T-helper 2 cell treated with Interferon-gamma antibody and Interleukin-4, amounts not matched to agents 5 μg/mL and 100 μg/mL, for 36 hours (primary cell): ENCODE data around the gene ARHGAP10.
A peak's percentile ranks its signal among the peaks of the same experiment; 100 is the strongest.

Source experiments
- DNase-seq: peaks from one replicate; pipeline ENCODE4 v3.0.0; 2021; ENCODE audit warnings: low spot score
- H3K27ac Mint-ChIP-seq: one replicate; pipeline ENCODE4 v1.8.0; 2021; ENCODE audit warnings: mild to moderate bottlenecking, mixed read lengths
- H3K27me3 Mint-ChIP-seq: one replicate; pipeline ENCODE4 v1.8.0; 2021; ENCODE audit warnings: low read depth, mixed read lengths
- H3K36me3 Mint-ChIP-seq: one replicate; pipeline ENCODE4 v1.8.0; 2021; ENCODE audit warnings: low read depth, mixed read lengths
- H3K4me1 Mint-ChIP-seq: one replicate; pipeline ENCODE4 v1.8.0; 2021; ENCODE audit warnings: low read depth, mixed read lengths
- H3K4me3 Mint-ChIP-seq: one replicate; pipeline ENCODE4 v1.8.0; 2022; ENCODE audit warnings: mild to moderate bottlenecking, moderate library complexity, mixed read lengths
- H3K9me3 Mint-ChIP-seq: one replicate; pipeline ENCODE4 v1.8.0; 2021; ENCODE audit warnings: mixed read lengths

ARHGAP10 gene

GRCh38 chr4:148057984-148058859 lies 326.3 kb downstream of the ARHGAP10 start:
- Mint-ChIP-seq H3K4me3 (no peak overlapping the region), H3K27me3 (no peaks in the 10 kb centered on the region), H3K36me3 (peaks cover 16% of the 10 kb centered on the region), H3K9me3 (no peaks in the 10 kb centered on the region), H3K4me1 (peaks cover 66% of the 10 kb centered on the region), H3K27ac (no peak overlapping the region)
- DNase-seq: no peak

DNA sequence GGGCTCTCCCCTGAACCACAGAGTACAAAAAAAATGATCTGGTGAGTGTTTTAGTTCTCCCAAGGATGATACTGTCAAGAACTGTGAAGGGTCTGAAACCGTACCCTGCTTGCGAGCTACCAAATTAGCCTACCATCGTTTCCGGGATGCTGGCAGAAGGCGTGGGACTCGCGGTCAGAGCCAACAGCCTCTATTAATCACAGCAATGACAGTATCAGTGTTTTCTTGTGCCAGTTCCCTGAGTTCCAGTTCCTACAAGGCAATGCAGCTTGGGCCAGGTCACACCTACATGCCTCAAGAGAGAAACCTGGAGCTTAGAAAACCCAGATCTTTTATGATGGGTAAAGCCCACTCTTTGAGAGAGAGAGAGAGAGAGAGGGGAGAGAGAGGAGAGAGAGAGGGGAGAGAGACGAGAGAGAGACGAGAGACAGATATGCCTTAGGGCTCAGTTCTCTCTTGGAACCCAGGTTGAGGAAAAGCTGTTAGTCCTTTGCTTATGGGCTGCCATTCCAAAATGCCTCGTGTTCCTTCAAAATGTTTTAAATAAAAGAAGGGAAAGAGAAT lies 327.8 kb downstream of the ARHGAP10 start:
- H3K27ac Mint-ChIP-seq: peak overlapping the region; percentile 64
- H3K4me3 Mint-ChIP-seq: peak overlapping the region; percentile 71
- DNase-seq: no peak
- no peaks in the 10 kb centered on the region for H3K9me3 Mint-ChIP-seq
- H3K27me3 Mint-ChIP-seq: no peaks in the 10 kb centered on the region
- peaks cover 14% of the 10 kb centered on the region for H3K36me3 Mint-ChIP-seq
- peaks cover 52% of the 10 kb centered on the region for H3K4me1 Mint-ChIP-seq

- Mint-ChIP-seq H3K4me3 (peak overlapping the region; percentile 84), H3K27me3 (no peaks in the 10 kb centered on the region), H3K4me1 (peaks cover 48% of the 10 kb centered on the region), H3K27ac (peak overlapping the region; percentile 89), H3K9me3 (no peaks in the 10 kb centered on the region), H3K36me3 (peaks cover 16% of the 10 kb centered on the region)
- DNase-seq: no peak
These were observed 328.6 kb downstream of the ARHGAP10 start for GRCh38 chr4:148060264-148061140.

GRCh38 chr4:148061141-148061481 lies 329.2 kb downstream of the ARHGAP10 start:
- peak overlapping the region; percentile 89 for H3K27ac Mint-ChIP-seq
- H3K9me3 Mint-ChIP-seq: no peaks in the 10 kb centered on the region
- H3K36me3 Mint-ChIP-seq: peaks cover 16% of the 10 kb centered on the region
- H3K4me3 Mint-ChIP-seq: peak overlapping the region; percentile 84
- no peak for DNase-seq
- H3K4me1 Mint-ChIP-seq: peaks cover 45% of the 10 kb centered on the region
- H3K27me3 Mint-ChIP-seq: no peaks in the 10 kb centered on the region

GRCh38 chr4:148061795-148062194 lies 329.9 kb downstream of the ARHGAP10 start:
- peak overlapping the region; percentile 11 for H3K27ac Mint-ChIP-seq
- no peak for DNase-seq
- H3K4me3 Mint-ChIP-seq: no peak overlapping the region
- H3K27me3 Mint-ChIP-seq: no peaks in the 10 kb centered on the region
- peaks cover 14% of the 10 kb centered on the region for H3K36me3 Mint-ChIP-seq
- no peaks in the 10 kb centered on the region for H3K9me3 Mint-ChIP-seq
- H3K4me1 Mint-ChIP-seq: peaks cover 41% of the 10 kb centered on the region

DNA sequence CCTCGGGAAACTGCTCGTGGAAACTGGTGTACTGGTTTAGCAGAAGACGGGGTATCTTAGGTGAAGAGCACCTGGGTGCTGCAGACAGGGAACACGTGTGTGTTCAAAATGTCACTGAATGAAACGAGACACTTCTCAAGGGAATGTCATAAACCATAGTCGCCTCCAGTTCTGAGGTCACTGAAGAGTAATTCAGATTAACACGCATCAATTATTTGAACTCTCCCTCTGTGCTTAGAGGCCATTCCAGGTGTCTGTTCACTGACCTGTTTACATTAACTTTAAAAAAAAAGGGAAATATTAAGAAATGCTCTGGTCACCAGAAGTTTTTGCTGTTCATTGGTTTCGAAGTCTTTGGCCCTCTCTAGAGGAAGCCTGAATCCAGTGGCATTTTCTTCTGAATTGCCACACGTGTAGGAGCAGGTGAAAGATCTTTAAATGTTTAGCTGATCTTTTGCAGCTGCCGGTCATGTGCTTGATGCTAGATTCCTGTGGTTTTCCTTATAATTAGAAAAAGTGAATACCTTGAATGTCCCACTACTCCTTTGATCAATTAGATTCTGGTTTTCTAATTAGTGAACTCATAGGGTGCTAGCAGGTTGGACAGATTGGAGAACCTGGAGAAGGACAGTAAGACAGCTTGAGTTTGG lies 330.5 kb downstream of the ARHGAP10 start:
- Mint-ChIP-seq H3K27me3 (no peaks in the 10 kb centered on the region), H3K36me3 (peaks cover 14% of the 10 kb centered on the region), H3K4me3 (no peak overlapping the region), H3K4me1 (peaks cover 36% of the 10 kb centered on the region), H3K27ac (no peak overlapping the region), H3K9me3 (no peaks in the 10 kb centered on the region)
- no peak for DNase-seq

DNA sequence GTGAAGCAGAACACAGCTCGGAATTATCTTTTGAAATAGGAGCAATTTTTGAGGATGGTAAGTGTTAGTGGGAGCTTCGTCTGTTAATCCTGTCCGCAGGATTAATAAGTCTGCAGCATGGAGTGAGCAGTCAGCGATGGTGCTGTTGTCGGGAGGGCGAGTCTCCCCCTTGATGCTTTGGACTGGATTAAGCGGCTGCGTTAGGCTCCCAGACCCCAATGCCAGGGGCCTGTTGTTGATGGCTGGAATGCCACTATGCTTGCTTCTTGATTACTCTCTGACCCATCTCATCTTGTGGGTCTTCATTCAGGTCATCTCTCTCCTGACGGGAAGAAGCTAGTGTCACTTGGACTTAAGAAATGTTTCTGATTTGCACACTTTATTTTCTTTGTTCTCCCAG lies 332.6 kb downstream of the ARHGAP10 start:
- Mint-ChIP-seq H3K4me3 (no peak overlapping the region), H3K4me1 (peaks cover 21% of the 10 kb centered on the region), H3K27me3 (no peaks in the 10 kb centered on the region), H3K27ac (no peak overlapping the region), H3K36me3 (peaks cover 14% of the 10 kb centered on the region), H3K9me3 (no peaks in the 10 kb centered on the region)
- DNase-seq: no peak

- Mint-ChIP-seq H3K36me3 (peaks cover 11% of the 10 kb centered on the region), H3K27ac (peak overlapping the region; percentile 31), H3K4me1 (peaks cover 16% of the 10 kb centered on the region), H3K9me3 (no peaks in the 10 kb centered on the region), H3K27me3 (no peaks in the 10 kb centered on the region), H3K4me3 (no peak overlapping the region)
- no peak for DNase-seq
These were observed 333.2 kb downstream of the ARHGAP10 start for GRCh38 chr4:148065075-148065474.

DNA sequence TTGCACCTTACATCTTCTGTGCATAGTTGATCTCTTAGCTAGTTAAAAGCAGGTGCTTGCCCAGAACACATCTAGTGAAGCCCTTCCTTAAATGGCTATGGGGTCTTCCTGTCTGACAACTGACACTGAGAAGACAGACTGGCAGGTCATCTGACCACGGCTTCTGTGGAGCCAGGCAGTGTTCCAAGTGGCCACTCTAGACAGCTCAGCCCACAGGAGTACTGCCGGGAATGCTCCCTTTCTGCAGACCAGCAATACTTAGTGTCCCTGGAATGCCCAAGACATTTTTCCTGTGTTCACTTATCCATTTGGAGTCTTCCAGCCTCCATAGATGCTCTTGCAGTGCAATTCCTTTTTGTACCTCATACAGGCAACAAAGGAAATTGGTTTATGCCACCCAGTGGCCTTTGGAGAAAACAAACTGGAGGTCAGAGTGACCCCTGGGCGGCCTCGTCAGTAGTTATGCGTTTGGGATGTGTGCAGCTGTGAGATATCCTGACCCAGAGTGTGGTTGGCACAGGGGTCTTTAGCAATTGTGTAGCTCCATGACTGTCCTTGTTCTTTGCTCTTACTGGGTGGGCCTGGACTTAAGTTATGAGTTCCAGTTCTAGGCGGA lies 335.5 kb downstream of the ARHGAP10 start:
- Mint-ChIP-seq H3K27ac (no peak overlapping the region), H3K9me3 (no peaks in the 10 kb centered on the region), H3K36me3 (peaks cover 14% of the 10 kb centered on the region), H3K4me3 (no peak overlapping the region), H3K4me1 (no peaks in the 10 kb centered on the region), H3K27me3 (no peaks in the 10 kb centered on the region)
- no peak for DNase-seq

- Mint-ChIP-seq H3K36me3 (peaks cover 23% of the 10 kb centered on the region), H3K27me3 (no peaks in the 10 kb centered on the region), H3K4me1 (no peaks in the 10 kb centered on the region), H3K9me3 (peaks cover 3% of the 10 kb centered on the region), H3K4me3 (no peak overlapping the region), H3K27ac (no peak overlapping the region)
- no peak for DNase-seq
These were observed 336.4 kb downstream of the ARHGAP10 start for GRCh38 chr4:148068065-148068911.

- peaks cover 13% of the 10 kb centered on the region for H3K9me3 Mint-ChIP-seq
- DNase-seq: no peak
- no peaks in the 10 kb centered on the region for H3K27me3 Mint-ChIP-seq
- H3K36me3 Mint-ChIP-seq: peaks cover 29% of the 10 kb centered on the region
- no peak overlapping the region for H3K4me3 Mint-ChIP-seq
- no peak overlapping the region for H3K27ac Mint-ChIP-seq
- H3K4me1 Mint-ChIP-seq: no peaks in the 10 kb centered on the region
These were observed 337.4 kb downstream of the ARHGAP10 start for GRCh38 chr4:148069086-148069894.

DNA sequence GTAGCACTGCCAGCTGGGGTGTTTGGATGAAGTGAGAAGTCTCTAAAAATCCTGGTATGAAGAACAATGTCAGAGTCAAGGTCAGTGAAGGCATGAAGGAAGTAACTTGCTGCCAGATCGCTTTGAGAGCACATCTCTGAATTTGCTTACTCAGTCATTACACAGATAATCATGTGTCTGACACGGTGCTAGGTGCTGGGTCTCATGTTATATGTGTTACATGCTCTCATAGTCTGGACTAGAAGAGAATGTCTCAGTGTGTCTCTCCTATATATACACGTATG lies 337.9 kb downstream of the ARHGAP10 start:
- no peaks in the 10 kb centered on the region for H3K27me3 Mint-ChIP-seq
- H3K36me3 Mint-ChIP-seq: peaks cover 33% of the 10 kb centered on the region
- peaks cover 19% of the 10 kb centered on the region for H3K9me3 Mint-ChIP-seq
- no peak overlapping the region for H3K27ac Mint-ChIP-seq
- no peak overlapping the region for H3K4me3 Mint-ChIP-seq
- H3K4me1 Mint-ChIP-seq: no peaks in the 10 kb centered on the region
- no peak for DNase-seq
